HK-2 (cell line): ENCODE results near the gene PBXIP1.

Experiments
- DNase-seq: peaks from one replicate; pipeline ENCODE4 v3.0.0-alpha.2; 2018; ENCODE audit not compliant: unreplicated experiment

Gene PBXIP1

DNA sequence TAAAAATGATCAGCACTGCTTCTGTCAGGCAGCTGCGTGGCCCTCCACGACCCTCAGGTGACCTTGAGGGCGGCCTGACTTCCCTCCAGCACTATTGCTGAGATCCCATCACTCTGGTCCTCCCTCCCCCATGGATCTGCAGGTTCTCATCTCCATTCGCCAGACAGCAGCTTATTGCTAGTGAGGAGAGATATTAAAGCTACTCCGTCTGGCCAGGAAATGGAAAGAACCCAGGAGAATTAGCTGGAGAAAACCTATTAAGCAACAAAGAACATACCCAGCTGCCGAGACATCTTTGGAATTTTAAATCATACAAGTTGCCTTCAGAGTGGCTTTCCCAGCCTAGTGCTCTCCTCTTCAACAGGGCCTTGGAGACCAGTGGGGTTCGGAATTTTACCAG is 60.1 kb downstream of the PBXIP1 start:
- DNase-seq, result no peak
